ENCODE data around the gene ARL2BP.

The ARL2BP gene

GRCh38 chr16:57239107-57239506 is 6.0 kb upstream of the ARL2BP start:
- TF ChIP-seq, protein P1, sequence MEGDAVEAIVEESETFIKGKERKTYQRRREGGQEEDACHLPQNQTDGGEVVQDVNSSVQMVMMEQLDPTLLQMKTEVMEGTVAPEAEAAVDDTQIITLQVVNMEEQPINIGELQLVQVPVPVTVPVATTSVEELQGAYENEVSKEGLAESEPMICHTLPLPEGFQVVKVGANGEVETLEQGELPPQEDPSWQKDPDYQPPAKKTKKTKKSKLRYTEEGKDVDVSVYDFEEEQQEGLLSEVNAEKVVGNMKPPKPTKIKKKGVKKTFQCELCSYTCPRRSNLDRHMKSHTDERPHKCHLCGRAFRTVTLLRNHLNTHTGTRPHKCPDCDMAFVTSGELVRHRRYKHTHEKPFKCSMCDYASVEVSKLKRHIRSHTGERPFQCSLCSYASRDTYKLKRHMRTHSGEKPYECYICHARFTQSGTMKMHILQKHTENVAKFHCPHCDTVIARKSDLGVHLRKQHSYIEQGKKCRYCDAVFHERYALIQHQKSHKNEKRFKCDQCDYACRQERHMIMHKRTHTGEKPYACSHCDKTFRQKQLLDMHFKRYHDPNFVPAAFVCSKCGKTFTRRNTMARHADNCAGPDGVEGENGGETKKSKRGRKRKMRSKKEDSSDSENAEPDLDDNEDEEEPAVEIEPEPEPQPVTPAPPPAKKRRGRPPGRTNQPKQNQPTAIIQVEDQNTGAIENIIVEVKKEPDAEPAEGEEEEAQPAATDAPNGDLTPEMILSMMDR (IDR thresholded peaks at IDR 0.05) = no peak

GRCh38 chr16:57240851-57241250 is 4.2 kb upstream of the ARL2BP start:
- TF ChIP-seq, protein P1 (IDR thresholded peaks at IDR 0.05) = no peak

GRCh38 chr16:57242650-57243049 is 2.4 kb upstream of the ARL2BP start:
- TF ChIP-seq, protein P1 (IDR thresholded peaks at IDR 0.05) = no peak

DNA sequence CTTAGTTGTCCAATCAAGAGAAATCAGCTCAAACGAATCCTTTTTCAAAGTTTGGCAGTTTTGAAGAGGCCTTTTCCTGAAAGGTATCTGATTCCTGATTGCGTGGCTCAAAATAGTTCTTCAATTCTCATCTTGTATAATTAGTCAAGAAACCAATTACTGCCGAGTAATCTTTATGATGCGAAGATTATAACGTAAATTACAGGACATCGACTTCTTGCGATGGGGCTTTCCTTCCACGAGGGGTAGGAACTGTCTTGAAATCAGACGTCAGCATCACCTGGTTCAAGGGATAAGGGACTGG is 644 bp upstream of the ARL2BP start:
- TF ChIP-seq, protein P1 (IDR thresholded peaks at IDR 0.05) = no peak

DNA sequence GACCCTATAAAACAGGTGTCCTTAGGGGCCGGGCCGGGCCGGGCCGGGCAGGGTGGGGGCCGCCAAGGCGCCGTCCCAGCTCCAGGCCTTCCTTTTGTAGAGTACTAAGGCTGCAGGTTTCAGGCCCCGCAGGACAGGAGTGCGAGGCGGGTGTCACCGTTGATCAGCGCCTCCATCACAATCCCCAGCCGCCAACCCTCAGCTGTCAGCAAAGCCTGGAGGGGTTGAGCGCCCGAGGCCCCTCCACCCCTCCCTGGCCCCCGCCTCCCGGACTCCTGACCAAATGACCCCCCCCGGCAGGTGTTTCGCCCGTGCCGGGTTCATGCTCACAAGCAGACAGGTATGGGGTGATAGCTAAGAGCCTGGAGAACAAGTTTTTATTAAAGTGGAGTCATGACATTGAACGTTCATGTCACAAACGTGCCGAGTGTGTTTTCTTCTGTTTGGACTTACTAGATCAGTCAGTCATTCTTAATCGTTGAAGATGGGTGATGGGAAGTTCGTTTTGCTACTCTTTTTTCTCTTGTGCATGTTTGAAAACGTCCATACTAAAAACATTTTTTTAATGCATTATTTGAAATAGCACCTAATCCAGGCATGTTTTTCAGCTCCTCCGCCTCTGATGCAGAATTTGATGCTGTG is 534 bp downstream of the ARL2BP start:
- TF ChIP-seq, protein P1 (IDR thresholded peaks at IDR 0.05) = no peak

- TF ChIP-seq, protein P1 (IDR thresholded peaks at IDR 0.05) = no peak
Measured at GRCh38 chr16:57251352-57251751, 6.3 kb downstream of the ARL2BP start.

- TF ChIP-seq, protein P1 (IDR thresholded peaks at IDR 0.05) = no peak
Measured at GRCh38 chr16:57252148-57252721, 7.2 kb downstream of the ARL2BP start.

GRCh38 chr16:57253466-57253865 is 8.4 kb downstream of the ARL2BP start:
- TF ChIP-seq, protein P1 (IDR thresholded peaks at IDR 0.05) = no peak
